ENCODE results near the gene TXLNB.
A peak's percentile ranks its signal among the peaks of the same experiment; 100 is the strongest.
"Not testable (repeated sequence)": the region's sequence is repeated elsewhere in the genome, so short reads cannot be mapped to it uniquely, and the experiment has no call there.

TXLNB gene

GRCh38 chr6:139265512-139266190 is 26.1 kb downstream of the TXLNB start:
- no peak for DNase-seq

GRCh38 chr6:139262519-139263300 is 29.1 kb downstream of the TXLNB start:
- no peak for DNase-seq

GRCh38 chr6:139257821-139258398 is 33.9 kb downstream of the TXLNB start:
- DNase-seq: no peak

GRCh38 chr6:139257291-139257690 is 34.5 kb downstream of the TXLNB start:
- no peak for DNase-seq

- DNase-seq: no peak
These were observed 35.7 kb downstream of the TXLNB start for GRCh38 chr6:139256087-139256486.

- no peak for DNase-seq
These were observed 37.6 kb downstream of the TXLNB start for GRCh38 chr6:139254196-139254595.

- no peak for DNase-seq
These were observed 38.1 kb downstream of the TXLNB start for GRCh38 chr6:139253656-139254055.

- no peak for DNase-seq
These were observed 40.0 kb downstream of the TXLNB start for GRCh38 chr6:139251691-139252390.

GRCh38 chr6:139251045-139251690 is 40.6 kb downstream of the TXLNB start:
- no peak for DNase-seq

GRCh38 chr6:139250296-139251044 is 41.3 kb downstream of the TXLNB start:
- DNase-seq: peak; percentile 7

GRCh38 chr6:139249395-139249794 is 42.4 kb downstream of the TXLNB start:
- no peak for DNase-seq

GRCh38 chr6:139248911-139249310 is 42.9 kb downstream of the TXLNB start:
- DNase-seq: no peak

- no peak for DNase-seq
These were observed 44.2 kb downstream of the TXLNB start for GRCh38 chr6:139247618-139248017.

GRCh38 chr6:139243536-139243935 is 48.3 kb downstream of the TXLNB start:
- DNase-seq: no peak

- no peak for DNase-seq
These were observed 49.1 kb downstream of the TXLNB start for GRCh38 chr6:139242457-139243240.

- peak; percentile 78 for DNase-seq
These were observed 51.4 kb downstream of the TXLNB start for GRCh38 chr6:139240161-139241010.

- DNase-seq: peak; percentile 36
These were observed 52.7 kb downstream of the TXLNB start for GRCh38 chr6:139239064-139239463.

- no peak for DNase-seq
These were observed 55.7 kb downstream of the TXLNB start for GRCh38 chr6:139236105-139236504.

GRCh38 chr6:139235661-139236060 is 56.1 kb downstream of the TXLNB start:
- DNase-seq: no peak

- DNase-seq: not testable (repeated sequence)
These were observed 57.6 kb downstream of the TXLNB start for GRCh38 chr6:139234193-139234592.
